Activated CD8-positive, alpha-beta memory T cell treated with anti-CD3 and anti-CD28 coated beads for 24 hours (primary cell): ENCODE results near the gene GBP6.
"Not testable (repeated sequence)": the region's sequence is repeated elsewhere in the genome, so short reads cannot be mapped to it uniquely, and the experiment has no call there.

ENCODE experiments used
- DNase-seq: peaks from one replicate; pipeline ENCODE4 v3.0.0-alpha.2; 2020

GBP6 gene

GRCh38 chr1:89363638-89364536, at the start of gene GBP6:
Gene GBP6, plus strand, starts transcription at chr1:89364059. Its CDS starts 4,493 bp downstream, at chr1:89368552.
- DNase-seq: no peak

- no peak for DNase-seq
Observed at GRCh38 chr1:89322402-89322801, 41.5 kb upstream of the GBP6 start.

GRCh38 chr1:89331890-89332289, 32.0 kb upstream of the GBP6 start:
- no peak for DNase-seq

- no peak for DNase-seq
Observed at GRCh38 chr1:89332461-89332860, 31.4 kb upstream of the GBP6 start.

GRCh38 chr1:89335486-89335885, 28.4 kb upstream of the GBP6 start:
- no peak for DNase-seq

GRCh38 chr1:89337903-89338302, 26.0 kb upstream of the GBP6 start:
- DNase-seq: no peak

- no peak for DNase-seq
Observed at GRCh38 chr1:89339039-89339438, 24.8 kb upstream of the GBP6 start.

- DNase-seq: not testable (repeated sequence)
Observed at GRCh38 chr1:89345479-89345878, 18.4 kb upstream of the GBP6 start.

- DNase-seq: no peak
Observed at GRCh38 chr1:89347296-89347695, 16.6 kb upstream of the GBP6 start.

GRCh38 chr1:89350298-89350697, 13.6 kb upstream of the GBP6 start:
- no peak for DNase-seq

- DNase-seq: no peak
Observed at GRCh38 chr1:89351597-89352311, 12.1 kb upstream of the GBP6 start.

- DNase-seq: no peak
Observed at GRCh38 chr1:89352421-89352820, 11.4 kb upstream of the GBP6 start.

GRCh38 chr1:89354205-89354604, 9.7 kb upstream of the GBP6 start:
- no peak for DNase-seq

GRCh38 chr1:89355056-89355455, 8.8 kb upstream of the GBP6 start:
- no peak for DNase-seq

GRCh38 chr1:89356658-89357400, 7.0 kb upstream of the GBP6 start:
- DNase-seq: no peak

GRCh38 chr1:89358287-89358893, 5.5 kb upstream of the GBP6 start:
- peak; percentile 93 for DNase-seq

- DNase-seq: no peak
Observed at GRCh38 chr1:89360716-89361115, 3.1 kb upstream of the GBP6 start.

- DNase-seq: no peak
Observed at GRCh38 chr1:89361681-89362080, 2.2 kb upstream of the GBP6 start.

GRCh38 chr1:89363196-89363595, 663 bp upstream of the GBP6 start:
- no peak for DNase-seq

GRCh38 chr1:89364954-89365550, 1.2 kb downstream of the GBP6 start:
- DNase-seq: no peak

GRCh38 chr1:89367221-89367620, 3.4 kb downstream of the GBP6 start:
- no peak for DNase-seq

- no peak for DNase-seq
Observed at GRCh38 chr1:89369331-89369730, 5.5 kb downstream of the GBP6 start.

- DNase-seq: not testable (repeated sequence)
Observed at GRCh38 chr1:89373810-89374209, 10.0 kb downstream of the GBP6 start.
